ENCODE measurements around the gene POU6F2.
A peak's percentile ranks its signal among the peaks of the same experiment; 100 is the strongest.

POU6F2 gene

GRCh38 chr7:39073432-39073831, 95.7 kb downstream of the POU6F2 start:
- peak; percentile 85 for DNase-seq

DNA sequence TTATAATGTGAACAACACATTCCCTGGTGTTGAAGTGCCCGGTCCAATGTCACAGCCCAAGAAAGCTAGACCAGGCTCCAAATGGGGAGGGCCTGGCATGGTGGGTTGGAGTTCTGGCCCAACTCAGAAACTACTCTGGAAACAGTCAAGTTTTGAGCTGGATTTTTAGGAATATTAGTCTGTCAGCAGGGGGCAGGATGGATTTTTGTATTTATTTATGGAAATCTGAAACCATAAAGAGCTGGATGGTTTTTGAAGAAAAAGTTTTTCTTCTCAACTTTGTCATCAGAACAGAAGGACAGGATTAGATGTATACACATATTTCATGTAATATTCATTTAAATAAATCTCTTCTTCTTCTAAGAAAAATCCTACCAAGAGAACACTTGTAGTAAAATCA, 97.5 kb downstream of the POU6F2 start:
- no peak for DNase-seq

- DNase-seq = no peak
Measured at GRCh38 chr7:39083781-39084180, 106.1 kb downstream of the POU6F2 start.

GRCh38 chr7:39084349-39084748, 106.6 kb downstream of the POU6F2 start:
- DNase-seq = peak; percentile 90

DNA sequence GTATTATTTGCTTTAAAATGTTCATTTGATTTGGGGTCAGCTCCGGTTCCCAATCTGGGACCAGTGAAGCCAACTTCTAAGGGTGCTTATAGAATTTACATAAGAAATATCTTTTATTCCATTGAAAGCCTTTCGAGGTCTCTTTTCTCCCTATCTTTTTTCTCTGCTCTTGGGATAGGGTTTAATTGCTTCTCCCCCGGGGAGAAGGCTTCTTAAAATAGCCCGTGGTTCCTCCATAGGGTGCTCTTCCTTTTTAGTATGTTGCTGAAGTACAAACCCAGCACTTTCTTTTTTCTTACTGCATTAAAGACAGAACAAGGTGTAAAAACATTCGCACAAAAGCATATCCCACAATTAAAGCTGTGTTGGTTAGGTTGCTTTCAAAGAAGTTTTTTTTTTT, 107.5 kb downstream of the POU6F2 start:
- no peak for DNase-seq

GRCh38 chr7:39085590-39086049, 107.9 kb downstream of the POU6F2 start:
- DNase-seq = peak; percentile 68

DNA sequence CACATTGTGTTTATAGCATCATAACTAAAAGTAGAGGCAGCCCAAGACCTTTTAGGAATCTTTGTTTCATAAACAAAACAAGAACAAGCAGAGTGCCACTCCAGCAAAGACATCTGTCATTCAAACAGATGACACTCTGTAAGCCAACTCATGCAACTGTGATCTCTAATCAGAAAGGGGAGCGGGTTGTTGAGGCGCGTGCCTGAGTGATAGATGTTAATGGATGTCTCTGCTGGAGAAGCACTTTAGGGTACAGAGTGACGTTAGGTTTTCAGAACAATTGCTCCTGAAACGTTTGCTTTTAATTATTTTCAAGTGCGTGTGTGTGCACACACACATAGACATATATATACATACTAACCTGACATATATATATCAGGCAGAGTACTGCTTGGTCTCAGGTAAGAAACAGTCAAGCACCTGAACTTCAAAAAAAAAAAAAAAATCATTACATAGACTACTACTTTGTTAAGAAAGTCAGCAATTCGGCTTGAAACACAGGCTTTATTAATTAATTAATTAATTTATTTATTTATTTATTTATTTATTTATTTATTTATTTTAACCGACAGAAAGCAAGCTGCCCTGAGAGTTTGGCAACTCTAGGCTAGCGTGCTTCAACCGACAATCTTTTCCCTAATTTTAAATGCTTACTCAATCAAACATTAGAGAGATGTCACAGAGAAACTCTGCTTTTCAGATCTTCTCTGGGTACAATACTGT, 109.1 kb downstream of the POU6F2 start:
- peak; percentile 27 for DNase-seq

GRCh38 chr7:39088730-39089593, 111.3 kb downstream of the POU6F2 start:
- no peak for DNase-seq

- DNase-seq = no peak
Measured at GRCh38 chr7:39091145-39091544, 113.4 kb downstream of the POU6F2 start.

DNA sequence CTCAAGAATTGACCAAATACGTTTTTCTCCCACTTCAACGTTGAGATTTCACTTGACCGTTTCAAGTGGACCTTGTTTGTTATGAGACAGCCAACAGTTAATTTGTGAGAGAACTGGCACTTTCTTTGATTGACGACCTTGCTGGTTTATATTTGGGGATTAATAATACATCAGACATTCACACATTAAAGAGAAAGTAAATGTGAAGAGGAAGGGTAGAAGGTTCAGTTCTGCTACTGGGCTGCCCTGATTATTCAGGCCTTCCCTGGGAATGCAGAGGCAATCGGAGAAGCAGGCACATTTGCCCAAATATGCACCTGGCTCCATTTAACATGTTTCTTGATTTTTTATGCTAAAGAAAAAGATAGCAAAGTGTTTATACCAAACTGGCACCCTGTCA, 114.1 kb downstream of the POU6F2 start:
- no peak for DNase-seq

- DNase-seq = no peak
Measured at GRCh38 chr7:39094731-39095130, 117.0 kb downstream of the POU6F2 start.

DNA sequence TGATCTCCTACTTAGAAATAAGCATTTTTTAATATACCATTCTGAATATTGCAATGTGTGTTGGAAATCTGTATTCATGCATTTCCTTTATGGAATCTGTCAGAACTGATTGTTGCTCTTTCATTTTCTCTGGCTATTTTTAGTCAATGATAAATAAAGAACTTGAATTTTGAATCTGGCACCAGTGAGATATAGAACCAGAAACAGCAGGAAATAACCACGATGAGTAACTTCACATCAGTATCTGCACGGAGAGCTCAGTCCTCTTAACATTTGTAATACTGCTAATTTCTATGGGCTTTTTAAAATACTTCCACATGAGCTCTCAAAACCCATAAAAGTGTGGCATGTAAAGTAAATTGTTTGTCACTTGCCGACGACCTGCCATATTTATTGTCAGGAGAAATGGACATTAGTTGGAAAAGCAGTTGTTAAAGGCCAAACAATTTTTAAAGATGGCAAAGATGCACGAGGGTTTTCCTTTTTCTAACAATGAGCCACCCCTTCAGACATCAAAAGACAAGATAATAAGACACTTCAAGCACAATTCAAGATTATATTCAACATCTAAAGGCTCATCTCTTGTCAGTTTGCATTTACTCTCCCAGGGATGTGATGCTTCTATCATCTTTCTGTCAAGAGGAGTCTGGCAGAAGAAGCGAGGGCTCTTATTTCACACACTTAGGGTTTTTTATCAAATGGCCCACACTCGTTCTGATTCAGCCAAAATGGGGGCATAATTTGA, 118.3 kb downstream of the POU6F2 start:
- DNase-seq = no peak

DNA sequence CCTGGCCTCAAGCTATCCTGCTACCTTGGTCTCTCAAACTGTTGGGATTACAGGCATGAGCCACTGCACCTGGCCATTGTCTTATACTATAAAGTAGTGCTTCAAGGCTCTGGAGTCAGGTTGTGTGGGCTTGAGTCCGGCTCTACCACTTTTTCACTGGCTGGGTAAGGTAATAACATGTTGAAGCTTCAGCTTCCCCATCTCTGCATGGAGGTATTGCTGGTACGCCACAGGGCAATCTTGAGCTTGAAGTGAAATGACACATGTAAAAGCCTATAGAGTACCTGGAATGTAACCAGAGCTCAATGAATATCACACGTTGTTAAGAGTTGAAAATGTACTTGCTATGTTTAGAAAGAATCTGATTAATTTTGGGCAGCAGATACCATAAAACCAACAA, 120.8 kb downstream of the POU6F2 start:
- DNase-seq = no peak

- DNase-seq = no peak
Measured at GRCh38 chr7:39099146-39099545, 121.4 kb downstream of the POU6F2 start.

DNA sequence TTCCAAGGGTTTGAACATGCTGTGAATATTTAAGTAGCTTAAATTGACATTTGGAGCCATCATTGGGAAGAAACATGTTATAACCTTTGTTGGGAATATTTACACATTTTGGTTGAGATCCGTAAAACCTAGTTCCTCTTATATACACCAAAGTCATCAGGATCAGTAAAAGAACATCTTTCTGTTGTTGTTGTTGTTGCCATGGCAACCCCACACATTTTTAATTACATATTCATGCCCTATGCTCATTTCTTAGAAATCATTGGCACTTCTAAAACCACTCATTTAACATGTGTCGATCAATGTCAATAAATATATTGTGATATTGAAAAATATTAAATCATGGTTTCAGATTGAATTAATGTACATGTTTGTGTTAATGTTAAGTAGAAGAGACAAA, 122.6 kb downstream of the POU6F2 start:
- no peak for DNase-seq

DNA sequence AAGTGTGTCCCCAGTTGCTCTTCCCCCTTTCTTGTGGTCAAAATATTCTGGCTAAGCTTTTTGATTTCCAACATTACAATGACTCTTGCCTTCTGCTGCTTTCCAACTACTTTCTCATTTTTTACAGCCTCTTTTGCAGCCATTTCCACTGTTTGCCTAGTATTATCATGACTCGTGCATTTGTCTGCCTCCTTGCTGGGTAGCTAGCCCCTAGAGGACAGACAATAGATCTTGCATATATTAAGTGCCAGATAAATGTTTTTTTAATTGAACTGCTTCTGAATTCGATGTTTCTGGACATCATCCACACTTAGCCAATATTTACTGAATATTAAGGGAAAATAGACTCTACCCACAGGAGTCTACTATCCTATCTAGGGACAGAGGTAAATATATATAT, 124.5 kb downstream of the POU6F2 start:
- no peak for DNase-seq

- no peak for DNase-seq
Measured at GRCh38 chr7:39105720-39106119, 128.0 kb downstream of the POU6F2 start.

- no peak for DNase-seq
Measured at GRCh38 chr7:39125846-39126245, 148.1 kb downstream of the POU6F2 start.

GRCh38 chr7:39127058-39127457, 149.3 kb downstream of the POU6F2 start:
- no peak for DNase-seq

GRCh38 chr7:39128287-39128843, 150.7 kb downstream of the POU6F2 start:
- DNase-seq = no peak

DNA sequence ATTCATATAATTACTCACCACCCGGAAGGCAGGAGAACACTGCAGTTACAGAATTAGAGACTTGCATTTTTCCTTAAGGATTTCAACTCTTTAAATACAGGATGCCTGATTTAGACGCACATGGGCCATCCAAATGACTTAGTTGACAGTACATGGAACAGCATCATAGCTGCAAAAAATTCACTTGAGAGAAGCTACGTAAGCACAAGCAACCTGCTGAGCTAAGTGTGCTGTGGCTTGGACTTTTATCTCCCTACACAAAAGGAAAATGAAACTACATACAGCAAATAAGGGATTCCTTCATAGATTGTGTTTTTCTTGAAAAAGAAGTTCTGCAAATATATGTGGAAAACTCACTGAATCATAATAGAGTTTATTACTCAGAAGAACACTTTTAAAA, 152.6 kb downstream of the POU6F2 start:
- DNase-seq = no peak

DNA sequence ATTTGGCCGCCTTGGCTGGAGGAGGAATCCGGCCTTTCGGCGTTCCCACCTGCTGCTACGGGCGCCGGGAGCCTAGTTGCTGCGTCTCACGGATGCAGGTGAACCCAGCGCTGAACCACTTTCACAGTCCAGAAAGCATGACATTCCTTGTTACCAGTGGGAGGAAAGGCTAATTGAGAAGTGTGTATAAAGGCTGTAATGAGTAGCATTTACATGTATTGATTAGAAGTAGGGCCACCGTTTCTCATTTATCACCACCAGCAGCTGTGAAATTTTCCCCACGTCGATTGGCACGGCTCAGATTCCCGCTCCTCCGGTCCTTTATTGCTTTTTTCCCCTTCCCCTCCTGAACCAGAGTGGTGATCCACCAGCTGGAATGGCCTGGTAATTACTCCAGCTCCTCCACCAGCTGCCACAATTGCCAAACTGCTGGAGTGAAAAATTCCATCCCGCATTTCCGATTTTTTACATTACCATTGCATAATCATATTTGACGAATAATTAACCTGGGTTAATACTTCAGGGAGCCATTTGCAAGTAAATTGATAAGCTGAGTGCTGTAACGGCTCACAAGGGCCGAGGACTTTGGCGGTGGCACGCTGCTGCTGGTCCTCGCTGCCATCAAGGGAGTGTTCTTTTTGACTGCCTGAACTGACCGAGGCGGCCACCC, 153.3 kb downstream of the POU6F2 start:
- peak; percentile 55 for DNase-seq

DNA sequence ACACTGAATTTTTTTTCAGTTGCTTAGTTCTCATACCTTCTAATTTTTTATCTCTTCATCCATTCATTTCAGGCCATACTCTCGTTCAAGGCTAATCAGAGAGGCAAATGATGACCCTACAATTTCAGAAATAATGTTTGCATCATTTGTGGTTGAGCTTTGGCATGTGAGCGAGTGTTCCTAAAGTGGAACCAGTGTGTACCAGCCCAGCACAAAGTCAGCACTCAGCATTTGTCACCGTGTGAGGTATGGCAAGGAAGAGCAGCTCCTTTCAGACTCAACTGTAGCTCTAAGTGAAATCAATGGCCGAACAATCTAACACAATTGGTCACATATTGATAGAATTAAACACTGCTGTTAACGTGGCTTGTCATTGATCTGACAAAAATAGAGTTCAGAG, 154.6 kb downstream of the POU6F2 start:
- no peak for DNase-seq

All from DMS153 (cell line).